OCI-LY1 (cell line): ENCODE data around the gene NKIRAS1.

ENCODE experiments used
- CTCF ChIP-seq: fragments of 200-600 bp; sonication (generic), shearing (Covaris generic); IDR thresholded peaks from 2 replicates; pipeline ENCODE4 v1.5.1; 2017; ENCODE audit warnings: mild to moderate bottlenecking, antibody characterized with exemption, low read length, moderate library complexity, mixed read lengths
- EZH2 ChIP-seq: fragments of 200-600 bp; sonication (generic), shearing (Covaris generic); IDR thresholded peaks from 2 replicates; pipeline ENCODE4 v1.8.0; 2017; ENCODE audit warnings: borderline replicate concordance, mixed run types, mild to moderate bottlenecking, antibody characterized with exemption, low read length, moderate library complexity, mixed read lengths

GRCh38 chr3:23944861-23945662 lies 28.3 kb upstream of the NKIRAS1 start, which contains the start of gene NR1D2:
- TF ChIP-seq CTCF (no peak), EZH2 (no peak)
